Measurements from ENCODE around the gene CNOT6. TPM values are rescaled to one million over a fixed set of nuclear protein-coding genes. Genes with fewer than 3 reads are reported as not detected.

Gene CNOT6
- total RNA-seq, 1 experiment from 2014 or later, result 10.6 TPM

DNA sequence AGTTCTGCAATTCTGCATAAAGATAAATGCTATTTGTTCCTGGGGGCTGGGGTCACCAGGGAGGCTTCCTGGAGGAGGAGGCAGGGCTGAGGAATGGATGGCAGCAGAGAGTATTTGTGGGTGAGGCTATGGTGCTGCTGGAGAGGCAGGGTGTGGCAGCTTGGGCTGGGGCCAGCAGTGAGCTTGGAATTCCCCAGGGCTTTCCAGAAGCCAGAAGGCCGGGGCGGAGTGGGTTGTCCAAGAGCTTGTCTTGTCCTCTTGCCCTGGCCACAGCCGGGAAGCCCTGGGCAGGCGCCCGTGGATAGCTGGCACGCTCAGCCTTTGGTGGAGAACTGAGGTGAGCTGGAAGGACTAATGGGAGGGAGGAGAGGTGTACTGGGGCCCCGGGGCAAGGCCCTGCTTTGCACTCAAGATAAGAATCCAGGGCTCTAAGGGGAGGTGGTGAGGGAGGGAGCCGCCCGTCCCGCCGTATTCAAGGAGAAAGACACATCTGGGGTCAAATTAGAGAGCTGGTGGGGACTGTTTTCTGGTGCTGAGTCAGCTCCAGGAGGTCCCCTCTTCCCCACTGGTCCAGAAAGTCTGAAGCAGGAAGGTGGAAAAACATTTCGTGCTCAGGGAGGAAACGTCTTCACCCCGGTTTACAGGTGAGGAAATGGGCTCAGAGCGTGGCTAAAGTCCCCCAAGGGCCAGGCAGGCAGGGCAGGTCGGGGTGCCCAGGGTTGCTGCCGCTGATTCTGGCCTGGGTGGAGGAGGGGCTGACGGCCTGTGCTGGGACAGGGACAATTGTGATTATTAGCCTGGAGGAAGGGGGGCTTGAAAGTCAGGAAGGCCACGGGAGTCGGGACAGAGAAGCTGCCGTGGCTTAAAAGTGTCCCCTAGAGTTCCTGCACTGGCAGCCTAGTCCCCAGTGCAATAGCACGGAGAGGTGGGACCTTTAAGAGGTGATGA lies 26.9 kb upstream of the CNOT6 start:
- ChIA-PET POLR2A (ENCODE audit: unreplicated experiment) (no interaction called here), CTCF (interaction anchor here (0.6 kb wide), 1 partner anchor 151 kb away, joined by 3 read pairs; no protein-coding TSS in a partner anchor)
- no peaks in the 10 kb centered on the region for H3K27me3 ChIP-seq (ENCODE audit: low read length)
- BruUV-seq (replicated peaks), result no TSS peak
- intact Hi-C loops (cut with micrococcal nuclease), result no loop called here
- peaks cover 6% of the 10 kb centered on the region; the same call in 1 of the 2 replicates for H3K4me1 ChIP-seq (ENCODE audit: insufficient read depth, low read length)
- H3K79me2 ChIP-seq (ENCODE audit: low read length), result no peaks in the 10 kb centered on the region
- H3K9ac ChIP-seq (ENCODE audit: low read length), result peak overlapping the region; percentile 21; the same call in 1 of the 2 replicates
- 0 out of 2 replicates have a peak overlapping the region, but pooled peaks have one; percentile 28 for H2AFZ ChIP-seq (ENCODE audit: low read length)
- H4K20me1 ChIP-seq (ENCODE audit: low read length), result no peaks in the 10 kb centered on the region
- H3K9me3 ChIP-seq (ENCODE audit: low read length), result no peaks in the 10 kb centered on the region
- no peak overlapping the region for H3K27ac ChIP-seq (ENCODE audit: low read length)
- H3K9me2 ChIP-seq (replicated peaks; ENCODE audit: low read length), result no peaks in the 10 kb centered on the region
- TF ChIP-seq, protein P1, sequence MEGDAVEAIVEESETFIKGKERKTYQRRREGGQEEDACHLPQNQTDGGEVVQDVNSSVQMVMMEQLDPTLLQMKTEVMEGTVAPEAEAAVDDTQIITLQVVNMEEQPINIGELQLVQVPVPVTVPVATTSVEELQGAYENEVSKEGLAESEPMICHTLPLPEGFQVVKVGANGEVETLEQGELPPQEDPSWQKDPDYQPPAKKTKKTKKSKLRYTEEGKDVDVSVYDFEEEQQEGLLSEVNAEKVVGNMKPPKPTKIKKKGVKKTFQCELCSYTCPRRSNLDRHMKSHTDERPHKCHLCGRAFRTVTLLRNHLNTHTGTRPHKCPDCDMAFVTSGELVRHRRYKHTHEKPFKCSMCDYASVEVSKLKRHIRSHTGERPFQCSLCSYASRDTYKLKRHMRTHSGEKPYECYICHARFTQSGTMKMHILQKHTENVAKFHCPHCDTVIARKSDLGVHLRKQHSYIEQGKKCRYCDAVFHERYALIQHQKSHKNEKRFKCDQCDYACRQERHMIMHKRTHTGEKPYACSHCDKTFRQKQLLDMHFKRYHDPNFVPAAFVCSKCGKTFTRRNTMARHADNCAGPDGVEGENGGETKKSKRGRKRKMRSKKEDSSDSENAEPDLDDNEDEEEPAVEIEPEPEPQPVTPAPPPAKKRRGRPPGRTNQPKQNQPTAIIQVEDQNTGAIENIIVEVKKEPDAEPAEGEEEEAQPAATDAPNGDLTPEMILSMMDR (conservative IDR thresholded peaks at IDR 0.05; ENCODE audit: low read depth, low read length), result no peak
- no peak for TF ChIP-seq EZH2 (IDR thresholded peaks at IDR 0.05; ENCODE audit: low read length, unreplicated experiment)
- TF ChIP-seq EZH2phosphoT487 (IDR thresholded peaks at IDR 0.05; ENCODE audit: borderline replicate concordance, low read length), result no peak
- peak overlapping the region; percentile 31 for H3K4me2 ChIP-seq (ENCODE audit: low read length)
- no peak overlapping the region for H3K4me3 ChIP-seq (ENCODE audit: low read length)
- no peaks in the 10 kb centered on the region for H3K36me3 ChIP-seq (ENCODE audit: low read depth, low read length)
- H3F3A ChIP-seq (ENCODE audit: low read length, unreplicated experiment), result no peaks in the 10 kb centered on the region
- DNase-seq (peak; percentile 63), ATAC-seq (peak; percentile 78)

DNA sequence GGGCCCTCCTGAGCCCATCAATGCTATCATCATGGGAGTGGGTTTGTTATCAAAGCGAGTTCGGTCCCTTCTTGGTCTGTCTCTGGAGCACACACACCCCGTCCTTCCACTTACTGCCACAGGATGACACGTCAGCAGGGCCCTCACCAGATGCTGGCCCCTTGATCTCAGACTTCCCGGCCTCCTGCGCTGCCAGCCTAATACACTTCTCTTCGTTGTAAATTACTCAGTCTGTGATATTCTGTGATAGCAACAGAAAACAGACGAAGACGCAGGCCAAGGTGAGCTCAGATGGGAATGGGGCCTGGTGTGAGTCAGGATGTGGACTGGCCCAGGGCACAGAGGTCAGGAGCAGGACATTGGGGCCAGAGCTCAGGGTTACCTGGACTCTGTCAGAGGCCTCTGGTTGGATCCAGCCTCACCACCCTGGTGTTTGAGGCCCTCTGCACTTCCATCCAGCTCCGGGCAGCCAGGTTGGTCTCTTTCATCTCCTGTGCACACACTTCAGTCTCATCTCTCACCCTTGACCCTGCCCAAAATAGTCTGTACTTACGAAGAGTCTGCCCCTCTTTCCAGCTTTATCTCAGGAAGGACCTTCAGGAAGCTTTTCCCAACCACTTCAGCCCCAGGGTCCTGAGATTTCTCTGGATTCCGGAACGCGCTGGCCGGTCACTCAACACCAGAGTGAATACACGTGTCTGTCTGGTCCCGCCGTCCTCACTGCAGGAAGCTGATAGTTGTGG lies 26.0 kb upstream of the CNOT6 start:
- DNase-seq (no peak), ATAC-seq (no peak)
- H3K9me3 ChIP-seq (ENCODE audit: low read length), result no peaks in the 10 kb centered on the region
- H2AFZ ChIP-seq (ENCODE audit: low read length), result no peak overlapping the region
- TF ChIP-seq EZH2phosphoT487 (IDR thresholded peaks at IDR 0.05; ENCODE audit: borderline replicate concordance, low read length) (no peak), EZH2 (IDR thresholded peaks at IDR 0.05; ENCODE audit: low read length, unreplicated experiment) (no peak)
- TF ChIP-seq, protein P1 (conservative IDR thresholded peaks at IDR 0.05; ENCODE audit: low read depth, low read length), result no peak
- ChIA-PET CTCF (no interaction called here), POLR2A (ENCODE audit: unreplicated experiment) (no interaction called here)
- peaks cover 6% of the 10 kb centered on the region; the same call in 1 of the 2 replicates for H3K4me1 ChIP-seq (ENCODE audit: insufficient read depth, low read length)
- H3K9me2 ChIP-seq (replicated peaks; ENCODE audit: low read length), result no peaks in the 10 kb centered on the region
- no peaks in the 10 kb centered on the region for H3F3A ChIP-seq (ENCODE audit: low read length, unreplicated experiment)
- H4K20me1 ChIP-seq (ENCODE audit: low read length), result no peaks in the 10 kb centered on the region
- BruUV-seq (replicated peaks), result no TSS peak
- no peaks in the 10 kb centered on the region for H3K79me2 ChIP-seq (ENCODE audit: low read length)
- H3K4me2 ChIP-seq (ENCODE audit: low read length), result no peak overlapping the region
- no peak overlapping the region for H3K27ac ChIP-seq (ENCODE audit: low read length)
- intact Hi-C loops (cut with micrococcal nuclease), result no loop called here
- H3K36me3 ChIP-seq (ENCODE audit: low read depth, low read length), result no peaks in the 10 kb centered on the region
- H3K4me3 ChIP-seq (ENCODE audit: low read length), result no peak overlapping the region
- no peak overlapping the region for H3K9ac ChIP-seq (ENCODE audit: low read length)
- no peaks in the 10 kb centered on the region for H3K27me3 ChIP-seq (ENCODE audit: low read length)

Data from PC-3 (cell line).